Daoy (cell line): Measurements from ENCODE around the gene TAF11. TPM values are rescaled to one million over a fixed set of nuclear protein-coding genes. Genes with fewer than 3 reads are reported as not detected.
"Not testable (repeated sequence)": the region's sequence is repeated elsewhere in the genome, so short reads cannot be mapped to it uniquely, and the experiment has no call there.

Experiments
- DNase-seq: peaks from one replicate; pipeline ENCODE4 v3.0.0-alpha.2; 2015; ENCODE audit warnings: low read depth
- total RNA-seq: library from RNA; depleted of rRNA; stranded (reverse); fragments of >200 nt; shearing (Covaris generic); gene quantifications from 2 replicates; pipeline ENCODE4 v1.2.3, GENCODE V29; 2014; rRNA removed

The TAF11 gene, protein sequence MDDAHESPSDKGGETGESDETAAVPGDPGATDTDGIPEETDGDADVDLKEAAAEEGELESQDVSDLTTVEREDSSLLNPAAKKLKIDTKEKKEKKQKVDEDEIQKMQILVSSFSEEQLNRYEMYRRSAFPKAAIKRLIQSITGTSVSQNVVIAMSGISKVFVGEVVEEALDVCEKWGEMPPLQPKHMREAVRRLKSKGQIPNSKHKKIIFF
- 72.7 and 94.0 TPM in 2 replicates for total RNA-seq

DNA sequence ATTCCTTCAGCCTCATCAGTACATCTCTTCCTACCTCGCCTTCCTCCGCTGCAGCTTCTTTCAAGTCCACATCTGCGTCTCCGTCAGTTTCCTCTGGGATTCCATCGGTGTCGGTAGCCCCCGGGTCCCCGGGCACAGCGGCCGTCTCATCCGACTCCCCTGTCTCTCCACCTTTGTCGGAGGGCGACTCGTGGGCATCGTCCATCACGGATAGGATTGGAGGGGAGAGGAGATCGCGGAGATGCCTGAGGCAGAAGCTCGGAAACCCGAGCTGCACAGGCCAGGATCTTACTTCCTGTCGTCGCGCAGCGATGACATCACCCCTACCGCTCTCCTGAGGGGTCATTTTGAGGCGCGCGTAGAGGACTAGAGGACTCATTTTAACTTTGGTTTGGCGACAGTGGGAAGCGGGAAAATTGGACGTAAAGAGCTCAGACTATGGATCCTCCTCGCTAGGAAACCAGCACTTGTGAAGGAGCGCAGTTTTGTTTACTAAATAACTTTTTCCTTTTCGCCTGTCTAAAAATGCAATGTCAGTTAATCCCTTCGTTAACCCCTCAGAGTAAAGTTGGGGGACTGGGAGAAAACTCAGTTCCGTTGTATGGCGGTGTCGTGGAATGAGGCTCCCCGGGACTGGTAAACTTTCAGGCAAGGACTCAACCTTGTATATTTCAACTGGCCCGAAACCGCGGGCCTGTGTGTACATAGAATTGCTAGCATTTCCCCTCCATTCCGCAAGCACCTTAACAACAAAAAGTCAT is at the start of gene TAF11:
TSS of gene TAF11 (minus strand) at position 290 of the 761 bp plus-strand sequence. CDS start at position 205, 85 bp downstream.
- DNase-seq = peak; percentile 97

DNA sequence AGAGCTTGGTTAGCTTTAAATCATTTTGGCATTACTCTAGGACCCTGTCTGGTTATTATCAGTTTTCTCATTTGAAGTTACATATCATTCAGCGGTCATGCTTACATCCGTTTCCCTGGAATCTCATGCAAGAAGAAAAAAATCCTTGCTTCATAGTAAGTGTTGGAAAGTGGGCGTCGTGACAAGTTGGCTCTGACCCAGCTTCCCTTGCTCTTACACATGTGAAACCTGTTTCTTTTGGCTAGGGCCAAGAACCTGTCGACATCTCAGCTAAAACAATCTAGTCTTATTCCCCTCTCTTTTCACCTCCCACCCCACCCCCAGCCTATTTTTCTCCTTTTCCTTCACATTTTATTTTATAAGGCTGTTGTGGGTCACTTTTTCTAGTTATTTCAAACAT is 46.7 kb upstream of the TAF11 start:
- DNase-seq = peak; percentile 28

DNA sequence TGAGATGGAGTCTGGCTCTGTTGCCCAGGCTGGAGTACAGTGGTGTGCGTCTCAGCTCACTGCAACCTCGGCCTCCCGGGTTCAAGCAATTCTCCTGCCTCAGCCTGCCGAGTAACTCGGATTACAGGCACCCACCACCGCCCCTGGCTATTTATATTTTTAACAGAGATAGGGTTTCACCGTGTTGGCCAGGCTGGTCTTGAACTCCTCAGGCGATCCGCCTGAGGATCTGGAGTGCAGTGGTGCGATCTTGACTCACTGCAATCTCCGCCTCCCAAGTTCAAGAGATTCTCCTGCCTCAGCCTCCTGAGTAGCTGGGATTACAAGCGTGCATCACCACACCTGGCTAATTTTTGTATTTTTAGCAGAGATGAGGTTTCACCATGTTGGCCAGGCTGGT is 44.4 kb upstream of the TAF11 start:
- DNase-seq = not testable (repeated sequence)

DNA sequence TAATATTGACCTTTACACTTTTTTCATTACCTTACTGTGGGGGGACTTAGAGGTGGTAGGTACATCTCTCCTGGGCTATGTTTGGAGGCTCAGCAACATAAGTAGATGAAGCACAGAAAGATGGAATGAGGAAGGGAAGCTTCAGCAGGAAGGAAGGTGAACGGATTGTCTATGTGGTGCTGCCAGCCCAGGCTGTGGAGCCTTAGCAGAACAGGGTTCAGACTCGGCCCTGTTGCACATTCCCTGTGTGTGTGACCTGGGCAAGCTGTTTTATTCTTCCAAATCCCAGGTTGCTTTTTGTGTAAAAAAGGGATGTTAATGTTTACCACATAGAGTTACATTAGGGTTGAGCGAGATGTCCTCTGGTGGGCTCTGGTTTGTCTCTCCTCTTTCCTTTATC is 42.4 kb upstream of the TAF11 start:
- no peak for DNase-seq

DNA sequence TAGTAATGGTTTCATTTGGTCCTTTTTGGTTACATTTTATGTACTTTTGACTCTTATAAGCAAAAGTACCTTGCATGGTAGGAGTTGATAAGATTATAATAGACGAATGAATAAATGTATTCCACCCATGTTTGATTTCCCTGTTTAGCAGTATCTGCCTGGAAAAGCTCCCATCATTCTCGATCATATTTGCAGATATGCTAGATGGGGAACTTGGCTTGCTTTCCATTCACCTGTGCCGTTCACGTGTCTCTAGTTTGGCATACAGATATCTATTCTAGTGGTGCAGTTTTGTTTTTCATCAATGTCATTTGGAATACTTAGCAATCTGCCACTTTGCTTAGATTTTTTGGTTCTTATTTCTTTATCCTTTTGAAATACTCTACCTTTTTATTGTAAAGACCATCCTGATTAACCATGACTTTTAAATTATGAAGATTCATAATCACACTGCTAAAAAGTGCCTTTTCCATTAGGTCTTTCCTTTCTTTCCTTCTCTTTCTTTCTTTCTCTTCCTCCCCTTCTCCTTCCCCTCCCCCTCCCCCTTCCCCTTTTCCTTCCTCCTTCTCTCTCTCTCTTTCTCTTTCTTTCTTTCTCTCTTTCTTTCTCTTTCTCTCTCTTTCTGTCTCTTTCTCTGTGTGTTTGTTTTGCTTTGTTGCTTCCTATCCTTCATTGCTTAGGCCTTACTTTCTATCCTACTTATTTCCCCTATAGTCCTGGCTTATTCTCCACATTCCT is 41.6 kb upstream of the TAF11 start:
- DNase-seq = no peak

DNA sequence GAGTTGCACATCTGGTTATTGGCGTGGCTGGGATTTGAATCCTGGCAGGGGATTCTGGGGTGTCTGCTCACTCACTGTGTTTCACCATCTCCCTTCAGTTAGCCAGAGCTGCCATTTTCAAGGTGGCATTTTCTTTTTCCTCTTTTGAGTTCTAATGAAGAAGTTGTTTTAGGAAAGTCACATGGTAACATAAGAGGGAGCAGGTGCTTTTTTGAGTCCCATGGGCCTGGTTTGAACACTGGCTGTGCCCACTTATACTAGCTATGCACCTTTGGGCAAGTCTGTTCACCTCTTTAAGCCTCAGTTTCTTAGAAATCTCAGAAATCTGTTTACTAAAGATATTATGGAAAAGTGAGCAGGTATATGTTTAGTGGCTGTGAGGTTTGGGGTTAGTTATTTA is 40.9 kb upstream of the TAF11 start:
- DNase-seq = no peak

DNA sequence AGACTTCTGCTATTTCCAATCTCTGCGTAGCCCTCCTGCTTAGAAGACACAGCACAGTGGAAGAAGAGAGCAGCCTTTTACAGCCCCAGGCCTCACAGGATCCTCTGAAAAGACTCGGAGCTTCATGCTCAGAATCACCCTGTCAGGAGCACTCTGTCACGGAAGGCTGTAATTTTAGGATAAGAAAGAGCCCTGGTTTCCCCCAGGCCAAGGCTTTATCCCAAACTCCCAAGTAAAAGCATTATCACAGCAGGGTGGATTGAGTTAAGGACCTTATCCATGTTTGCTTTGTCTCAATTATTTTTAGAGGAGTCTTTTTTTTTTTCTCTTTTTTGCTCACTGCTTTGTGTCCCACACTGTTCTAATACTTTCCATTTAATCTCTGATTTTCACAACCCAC is 40.4 kb upstream of the TAF11 start:
- DNase-seq = no peak

DNA sequence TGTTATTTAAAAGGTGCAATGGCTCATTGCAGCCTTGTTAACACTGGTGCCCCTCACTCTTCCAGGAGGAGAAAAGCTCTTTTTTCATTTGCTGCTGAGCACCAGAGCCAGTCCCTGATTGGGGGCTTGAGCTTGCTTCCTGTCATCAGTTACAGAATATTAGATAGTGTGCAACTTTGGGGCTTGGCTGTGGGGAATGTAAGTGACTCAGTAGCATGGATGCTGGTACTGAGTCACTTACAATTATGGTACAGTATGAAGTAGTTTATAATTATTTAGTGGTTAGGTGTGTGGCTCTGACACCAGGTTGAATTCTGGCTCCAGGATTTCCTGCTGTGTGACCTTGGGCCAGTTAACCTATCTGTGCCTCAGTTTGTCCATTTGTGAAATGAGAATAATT is 38.8 kb upstream of the TAF11 start:
- peak; percentile 79 for DNase-seq

DNA sequence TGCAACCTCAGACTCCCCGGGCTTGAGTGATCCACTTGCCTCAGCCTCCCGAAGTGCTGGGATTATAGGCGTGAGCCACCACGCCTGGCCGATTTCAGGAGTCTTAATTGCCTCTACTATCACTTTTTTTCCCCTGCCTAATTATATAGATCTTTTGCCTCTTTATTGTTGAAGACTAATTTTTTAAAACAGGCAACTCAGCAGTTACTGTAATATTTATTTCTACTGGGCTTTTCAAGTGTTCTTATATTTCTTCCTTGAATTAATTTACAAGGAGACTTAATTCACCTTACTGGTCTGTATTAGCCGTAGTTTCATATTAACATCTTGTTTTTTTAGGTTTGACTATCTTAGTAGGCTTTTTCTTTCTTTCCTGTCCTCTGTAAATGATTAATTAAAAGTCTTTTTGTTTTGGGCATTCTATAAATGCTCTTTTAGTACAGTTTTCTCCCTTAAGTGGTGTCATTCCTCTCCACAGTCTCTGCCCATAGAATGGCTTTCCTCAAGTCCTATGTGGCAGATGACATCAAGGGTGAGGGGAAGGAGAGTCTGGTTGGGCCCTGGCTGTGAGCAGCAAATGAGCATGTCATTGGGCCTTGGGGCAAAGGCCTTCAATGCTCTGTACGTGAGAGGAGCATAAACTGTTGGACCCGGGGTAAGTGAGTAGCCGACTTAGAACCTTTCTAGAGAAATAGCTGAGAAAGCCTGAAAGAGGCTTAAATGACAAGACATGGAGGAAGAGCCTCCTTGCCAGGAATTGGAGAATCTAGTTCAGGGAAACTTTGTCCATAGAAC is 37.2 kb upstream of the TAF11 start:
- DNase-seq = no peak

DNA sequence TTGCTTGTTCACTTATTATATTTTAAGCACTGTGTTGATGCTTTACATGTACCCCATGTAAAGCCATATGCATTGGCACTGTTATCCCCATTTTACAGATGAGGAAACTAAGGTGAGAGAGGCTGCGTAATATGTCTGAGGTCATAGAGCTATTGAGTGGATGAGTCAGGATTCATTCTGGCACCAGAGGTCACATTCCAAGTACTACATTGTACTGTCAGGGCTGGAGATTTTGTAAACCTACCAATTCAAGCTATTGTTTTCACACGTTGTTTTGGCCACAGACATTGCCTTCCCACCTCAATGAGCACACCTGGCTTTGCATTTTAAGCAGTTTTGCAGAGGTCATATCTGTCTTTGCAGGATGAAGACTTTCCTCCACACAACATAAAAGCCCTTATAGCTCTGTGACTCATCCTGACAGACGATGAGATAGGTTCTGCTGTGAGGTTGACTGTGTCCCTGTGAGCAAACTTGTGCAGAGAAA is 34.4 kb upstream of the TAF11 start:
- peak; percentile 64 for DNase-seq

DNA sequence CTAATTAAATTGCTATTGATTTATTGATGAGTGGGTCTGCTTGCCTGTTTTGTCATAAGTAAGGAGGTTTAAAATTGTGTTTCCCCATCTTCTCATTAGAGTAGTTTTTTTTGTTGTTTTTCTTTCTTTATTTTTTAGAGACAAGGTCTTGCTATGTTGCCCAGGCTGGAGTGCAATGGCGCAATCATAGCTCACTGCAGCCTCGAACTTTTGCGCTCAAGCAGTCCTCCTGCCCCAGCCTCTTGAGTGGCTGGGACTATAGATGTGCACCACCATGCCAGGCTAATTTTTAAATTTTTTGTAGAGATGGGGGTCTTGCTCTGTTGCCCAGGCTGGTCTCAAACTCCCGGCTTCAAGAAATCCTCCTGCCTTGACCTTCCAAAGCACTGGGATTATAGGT is 32.3 kb upstream of the TAF11 start:
- DNase-seq = no peak

DNA sequence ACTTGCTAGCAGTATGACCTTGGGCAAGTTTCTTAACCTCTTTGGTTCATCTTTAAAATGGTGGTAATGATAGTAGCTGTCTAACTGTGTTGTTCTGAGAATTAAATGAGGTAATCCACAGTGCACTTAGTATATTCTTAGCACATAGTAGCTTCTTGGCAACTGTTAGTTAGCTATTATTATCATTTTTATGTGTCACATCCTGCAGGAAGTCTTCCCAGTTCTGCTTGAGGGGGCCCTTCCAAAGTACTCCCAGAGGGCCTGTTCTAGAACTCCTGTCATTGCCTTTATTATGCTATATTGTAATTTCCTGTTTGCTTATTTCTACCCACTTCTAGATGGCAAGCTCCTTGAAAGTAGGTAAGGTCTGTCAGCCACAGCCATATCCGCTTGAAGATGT is 31.8 kb upstream of the TAF11 start:
- DNase-seq = peak; percentile 20

DNA sequence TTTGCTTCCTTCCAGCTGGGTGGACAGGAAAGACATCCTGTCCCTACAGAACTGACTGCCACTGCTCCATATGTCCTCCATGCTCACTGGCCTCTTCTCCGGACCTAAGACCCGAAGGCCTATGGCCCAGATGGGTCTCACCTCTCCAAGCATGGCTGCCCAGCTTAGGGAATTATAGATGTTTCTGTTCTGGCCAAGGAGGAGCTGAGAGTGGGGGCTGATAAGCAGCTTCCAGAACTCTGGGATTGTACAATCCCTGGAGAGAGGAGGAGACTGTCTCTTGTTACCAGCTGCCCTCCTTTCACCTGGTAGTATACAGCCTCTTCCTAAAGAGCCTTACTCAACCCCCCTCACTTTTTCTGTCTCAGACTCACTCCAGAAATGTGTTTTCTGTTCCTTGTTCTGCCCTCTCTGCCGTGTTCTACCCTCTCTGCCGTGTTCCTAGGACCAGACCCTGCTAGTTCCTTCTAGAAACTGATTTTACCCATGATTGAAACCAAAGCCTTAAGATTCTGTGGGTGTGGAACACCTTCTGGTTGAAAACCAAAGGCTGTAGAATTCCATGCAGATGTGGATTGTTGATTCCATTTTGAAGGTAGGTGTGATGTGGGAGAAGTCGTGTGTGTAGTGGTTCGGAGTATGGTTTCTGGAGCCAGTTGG is 29.9 kb upstream of the TAF11 start:
- DNase-seq = no peak

DNA sequence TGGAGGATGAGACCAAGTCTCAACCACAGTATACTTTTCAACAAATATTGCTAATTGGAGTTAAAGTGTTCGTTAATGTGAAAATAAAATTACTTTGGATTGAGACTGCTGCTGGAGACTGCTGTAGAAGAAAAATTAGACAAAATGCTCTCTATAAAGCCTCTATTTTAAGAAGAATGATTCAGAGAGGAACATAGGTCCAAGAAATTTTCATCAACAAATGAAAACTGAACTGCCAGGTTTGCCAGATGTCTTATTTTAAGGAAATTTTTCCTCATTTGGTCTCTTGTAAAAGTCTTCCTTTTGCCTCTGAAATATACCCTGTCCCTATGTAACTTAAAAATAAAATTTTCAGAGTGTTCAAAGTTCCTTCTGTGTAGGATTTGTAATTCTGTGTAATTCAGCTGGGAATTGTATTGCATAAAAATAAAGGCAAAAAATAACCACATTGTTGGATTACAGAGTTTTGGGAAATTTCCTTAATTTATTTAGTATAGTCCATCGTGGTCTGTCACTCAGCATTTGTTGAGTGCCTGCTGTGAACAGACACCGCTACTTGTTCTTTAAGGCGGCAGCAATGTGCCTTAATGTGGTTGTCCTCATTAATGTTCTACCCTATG is 28.6 kb upstream of the TAF11 start:
- DNase-seq = no peak

DNA sequence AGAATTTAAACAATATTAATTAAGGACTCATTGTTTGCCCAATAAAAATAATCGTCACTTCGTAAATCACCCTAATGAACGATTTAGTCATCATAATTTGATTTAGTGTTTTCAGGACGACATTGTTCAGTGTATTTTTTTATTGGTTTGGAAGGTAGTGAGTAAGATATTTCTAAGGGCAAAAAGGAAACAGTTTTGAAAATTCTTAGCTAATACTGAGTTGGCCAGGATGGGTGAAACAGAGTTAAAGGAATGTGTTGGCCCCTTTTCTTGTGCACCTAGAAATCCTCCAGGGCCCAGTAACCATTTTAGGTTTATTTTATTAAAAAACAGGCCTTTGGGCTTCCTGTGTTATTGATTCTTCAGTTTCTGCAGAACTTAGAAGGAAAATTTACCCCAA is 26.5 kb upstream of the TAF11 start:
- DNase-seq = no peak

DNA sequence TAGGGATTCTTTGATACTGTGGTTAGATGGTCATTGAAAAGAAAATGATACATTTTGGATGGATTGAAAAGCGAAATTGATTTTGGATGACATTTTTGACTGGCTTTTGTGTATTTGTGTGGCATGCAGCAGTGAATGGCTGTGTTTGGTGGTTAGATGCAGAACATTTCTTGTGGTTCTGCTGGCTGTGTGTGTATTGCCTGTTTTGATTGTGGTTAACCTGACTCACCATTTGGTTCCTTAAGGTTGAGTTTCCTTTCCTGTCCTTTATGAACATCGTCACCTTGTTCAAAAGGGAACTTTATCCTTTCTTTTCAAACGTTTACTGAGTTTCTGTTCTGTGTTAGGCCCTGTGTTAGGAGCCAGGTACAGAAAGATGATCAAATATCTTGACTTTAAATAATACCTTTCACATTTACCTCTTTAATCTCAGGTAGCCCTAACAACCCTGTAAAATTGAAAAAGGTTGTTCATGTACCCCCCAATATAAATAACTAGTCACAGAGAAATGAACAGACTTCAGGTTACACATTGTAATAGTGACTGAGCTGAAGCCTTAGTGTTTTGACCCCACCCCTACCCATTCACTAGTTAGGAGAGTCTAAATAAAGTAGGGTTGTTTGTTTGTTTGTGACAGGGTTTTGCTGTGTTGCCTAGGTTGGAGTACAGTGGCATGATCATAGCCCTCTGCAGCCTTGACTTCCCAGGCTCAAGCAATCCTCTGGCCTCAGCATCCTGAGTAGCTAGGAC is 25.0 kb upstream of the TAF11 start:
- peak; percentile 86 for DNase-seq

DNA sequence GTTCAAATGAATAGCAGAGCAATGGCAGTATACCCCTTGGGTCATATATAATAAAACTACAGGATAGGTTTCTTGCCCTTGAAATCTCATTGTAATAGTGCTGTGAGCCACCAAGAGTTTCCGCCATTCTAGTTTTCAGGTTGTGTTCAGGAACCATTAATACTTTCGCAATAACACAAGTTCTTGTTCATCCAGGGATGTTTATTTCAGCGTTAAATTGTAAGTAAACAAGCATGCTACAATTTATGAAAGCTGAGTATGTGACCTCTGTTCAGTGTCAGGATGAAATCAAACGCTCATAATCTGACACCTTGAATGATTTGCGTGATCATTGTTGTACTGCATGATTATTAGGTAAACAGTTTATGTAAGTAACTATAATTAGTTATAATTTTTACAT is 24.0 kb upstream of the TAF11 start:
- no peak for DNase-seq

DNA sequence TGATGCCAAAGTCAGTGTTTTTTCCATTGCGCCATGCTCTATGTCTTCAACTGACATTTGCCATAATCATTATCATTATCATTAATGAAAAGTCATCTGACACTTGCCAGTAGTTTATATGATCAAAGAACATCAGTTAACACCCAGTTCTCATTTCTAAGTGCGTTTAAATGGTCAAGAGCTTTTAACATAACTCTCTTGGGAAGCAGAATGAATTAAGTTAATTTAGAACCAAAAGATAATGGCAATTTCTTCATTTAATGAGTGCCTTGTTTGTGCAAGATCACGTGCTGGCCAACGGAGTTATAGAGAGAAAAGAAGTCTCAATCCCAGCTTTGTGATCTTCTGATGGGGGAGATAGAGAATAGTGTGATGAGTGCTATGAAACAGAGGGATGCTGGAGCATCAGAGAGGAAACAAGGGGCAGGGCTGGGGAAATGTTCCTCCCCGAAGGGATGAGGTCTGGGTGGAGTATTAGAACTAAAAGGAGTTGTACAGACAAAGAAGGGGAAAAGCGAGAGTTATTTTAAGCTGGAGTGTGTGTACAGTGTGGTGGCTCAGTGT is 21.6 kb upstream of the TAF11 start:
- no peak for DNase-seq

DNA sequence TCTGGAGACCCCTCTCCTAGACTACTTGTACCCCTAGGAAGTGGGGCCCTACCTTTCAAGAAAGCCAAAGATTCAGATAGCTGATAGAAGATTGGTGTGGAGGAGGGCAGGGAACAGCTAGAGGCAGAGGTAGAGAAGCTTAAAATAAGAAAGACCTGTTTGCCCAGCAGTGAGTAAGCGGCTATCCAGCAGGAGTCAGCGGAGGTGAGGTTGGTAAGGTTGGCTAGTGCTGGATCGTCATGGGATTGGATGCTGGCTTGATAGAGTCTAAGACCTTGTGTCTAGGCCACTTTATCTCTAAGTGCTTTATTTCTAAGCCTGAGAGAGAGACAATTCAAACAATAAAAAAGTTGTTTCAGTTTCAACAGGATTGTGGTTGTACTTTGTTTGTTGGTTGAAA is 20.4 kb upstream of the TAF11 start:
- DNase-seq = no peak

DNA sequence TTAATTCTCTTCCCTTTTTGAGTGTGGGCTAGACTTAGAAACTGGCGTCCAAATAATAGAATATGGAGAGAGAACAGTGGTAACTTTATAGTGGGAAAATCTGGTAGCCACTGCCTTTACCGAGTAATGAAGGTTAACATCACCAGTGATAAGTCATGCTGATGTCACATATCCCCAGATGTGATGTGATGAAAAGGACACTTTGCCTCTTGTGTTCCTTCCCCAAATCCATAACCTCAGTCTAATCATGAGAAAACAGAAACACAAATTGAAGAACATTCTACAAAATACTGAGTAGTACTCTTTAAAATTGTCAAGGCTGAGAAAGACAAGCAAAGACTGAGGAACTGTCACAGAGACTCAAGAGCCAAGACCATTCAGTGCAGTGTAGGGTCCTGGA is 19.0 kb upstream of the TAF11 start:
- no peak for DNase-seq
